Colonic mucosa (tissue), 4 donors: Measurements from ENCODE around the gene SYT17. TPM values are rescaled to one million over a fixed set of nuclear protein-coding genes. Genes with fewer than 3 reads are reported as not detected.

Experiments
- DNase-seq: peaks from one replicate; pipeline ENCODE4 v3.0.0-alpha.2; 2020
- H3K27ac ChIP-seq: fragments of 200-600 bp; one replicate; pipeline ENCODE4 v1.8.0; 2021
- H3K27me3 ChIP-seq: fragments of 200-600 bp; one replicate; pipeline ENCODE4 v1.8.0; 2021
- H3K36me3 ChIP-seq: fragments of 200-600 bp; one replicate; pipeline ENCODE4 v1.8.0; 2021
- H3K4me1 ChIP-seq: fragments of 200-600 bp; one replicate; pipeline ENCODE4 v1.8.0; 2021; ENCODE audit warnings: mild to moderate bottlenecking
- H3K4me3 ChIP-seq: fragments of 200-600 bp; one replicate; pipeline ENCODE4 v1.8.0; 2021
- H3K9ac ChIP-seq, 2 donors: one replicate each; pipeline ENCODE4 v1.7.0; 2013; ENCODE audit warnings: control low read depth in 2 of 2, low read depth in 2 of 2, low read length in 2 of 2
- H3K9me3 ChIP-seq: fragments of 200-600 bp; one replicate; pipeline ENCODE4 v1.8.0; 2021
- intact Hi-C: fragments of 100-400 bp; cut with DNase I; formaldehyde crosslinking; loops from one replicate; pipeline ENCODE4 v1.14.1; 2022
- total RNA-seq, 2 donors: library from RNA; stranded (reverse); fragmentation: NEBNext Ultra II Directional in 1 of 2; extraction: Animal tissue kit (Norgen Biotek cat#: 25700) in 1 of 2; gene quantifications; one replicate each; pipeline ENCODE4 v1.2.1, GENCODE V29; 2021
- TF ChIP-seq, protein P1 (sequence below): fragments of 200-600 bp; IDR thresholded peaks from one replicate; pipeline ENCODE4 v1.8.0; 2022; ENCODE audit warnings: antibody characterized with exemption, mild to moderate bottlenecking
- donor health status: healthy.
- donor health status: DM: no; HTN: no; CAD: no.
- donor health status: DM: no; HTN: no; CAD: no.

Gene SYT17
- total RNA-seq, 2 donors from 2014 or later: 5.1 to 5.5 TPM

DNA sequence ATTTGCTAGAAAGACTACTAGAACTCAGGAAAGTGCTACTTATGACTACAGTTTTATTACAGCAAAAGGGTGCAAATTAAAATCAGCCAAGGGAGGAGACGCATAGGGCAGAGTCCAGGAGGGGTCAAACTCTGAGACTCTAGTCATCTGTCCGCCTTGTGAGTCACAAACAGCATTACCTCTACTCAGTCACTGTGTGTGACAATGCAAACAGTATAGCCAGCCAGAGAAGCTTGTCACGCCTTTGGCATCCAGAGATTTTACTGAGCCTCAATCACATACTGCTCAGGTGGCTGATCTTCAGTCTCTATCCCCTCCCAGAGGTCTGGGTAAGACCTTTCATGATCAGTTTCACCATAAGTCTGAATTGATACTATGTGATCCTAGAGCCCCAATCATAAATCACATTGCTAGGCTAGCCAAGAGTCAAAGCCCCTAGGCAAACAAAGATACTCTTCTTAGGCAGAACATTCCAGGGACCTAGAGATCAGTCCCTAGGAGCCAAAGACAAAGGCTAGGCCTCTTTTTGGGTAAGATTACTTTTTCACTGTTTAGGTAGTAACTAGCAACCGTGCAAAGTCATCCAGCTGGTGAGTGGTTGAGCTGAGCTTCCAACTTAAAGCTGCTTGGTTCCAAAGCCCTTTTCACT is 68.6 kb downstream of the SYT17 start:
- TF ChIP-seq, protein P1, sequence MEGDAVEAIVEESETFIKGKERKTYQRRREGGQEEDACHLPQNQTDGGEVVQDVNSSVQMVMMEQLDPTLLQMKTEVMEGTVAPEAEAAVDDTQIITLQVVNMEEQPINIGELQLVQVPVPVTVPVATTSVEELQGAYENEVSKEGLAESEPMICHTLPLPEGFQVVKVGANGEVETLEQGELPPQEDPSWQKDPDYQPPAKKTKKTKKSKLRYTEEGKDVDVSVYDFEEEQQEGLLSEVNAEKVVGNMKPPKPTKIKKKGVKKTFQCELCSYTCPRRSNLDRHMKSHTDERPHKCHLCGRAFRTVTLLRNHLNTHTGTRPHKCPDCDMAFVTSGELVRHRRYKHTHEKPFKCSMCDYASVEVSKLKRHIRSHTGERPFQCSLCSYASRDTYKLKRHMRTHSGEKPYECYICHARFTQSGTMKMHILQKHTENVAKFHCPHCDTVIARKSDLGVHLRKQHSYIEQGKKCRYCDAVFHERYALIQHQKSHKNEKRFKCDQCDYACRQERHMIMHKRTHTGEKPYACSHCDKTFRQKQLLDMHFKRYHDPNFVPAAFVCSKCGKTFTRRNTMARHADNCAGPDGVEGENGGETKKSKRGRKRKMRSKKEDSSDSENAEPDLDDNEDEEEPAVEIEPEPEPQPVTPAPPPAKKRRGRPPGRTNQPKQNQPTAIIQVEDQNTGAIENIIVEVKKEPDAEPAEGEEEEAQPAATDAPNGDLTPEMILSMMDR: no peak
- Histone ChIP-seq H3K27me3 (no peaks in the 10 kb centered on the region), H3K9me3 (no peaks in the 10 kb centered on the region), H3K4me3 (no peak overlapping the region), H3K4me1 (no peaks in the 10 kb centered on the region), H3K27ac (peak overlapping the region; percentile 36), H3K9ac (peak overlapping the region in 1 of 2 donors; percentile 49), H3K36me3 (no peaks in the 10 kb centered on the region)
- intact Hi-C loops: no loop called here
- DNase-seq: peak; percentile 70

DNA sequence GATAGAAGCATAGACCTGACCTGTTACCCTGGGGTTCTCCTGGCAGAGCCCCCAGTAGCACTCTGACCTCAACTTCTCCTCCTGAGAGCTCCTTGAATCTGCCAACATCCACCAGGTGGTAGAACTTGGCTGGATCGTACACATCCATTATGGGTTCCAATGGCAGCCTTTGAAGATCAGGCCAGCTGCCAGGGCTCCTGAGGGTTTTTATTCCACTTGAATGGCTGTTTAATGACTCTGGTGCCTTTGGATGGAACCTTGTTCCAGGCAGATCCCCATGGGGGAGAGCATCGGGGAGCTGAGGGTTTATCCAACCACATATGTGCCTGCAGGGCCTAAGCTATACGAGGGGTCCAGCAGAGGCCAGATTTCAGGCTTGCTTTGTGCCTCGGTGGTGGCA is 70.4 kb downstream of the SYT17 start:
- TF ChIP-seq, protein P1: no peak
- Histone ChIP-seq H3K4me3 (no peak overlapping the region), H3K4me1 (no peaks in the 10 kb centered on the region), H3K36me3 (no peaks in the 10 kb centered on the region), H3K27me3 (no peaks in the 10 kb centered on the region), H3K9me3 (no peaks in the 10 kb centered on the region), H3K27ac (no peak overlapping the region), H3K9ac (no peak overlapping the region)
- intact Hi-C loops: no loop called here
- no peak for DNase-seq

DNA sequence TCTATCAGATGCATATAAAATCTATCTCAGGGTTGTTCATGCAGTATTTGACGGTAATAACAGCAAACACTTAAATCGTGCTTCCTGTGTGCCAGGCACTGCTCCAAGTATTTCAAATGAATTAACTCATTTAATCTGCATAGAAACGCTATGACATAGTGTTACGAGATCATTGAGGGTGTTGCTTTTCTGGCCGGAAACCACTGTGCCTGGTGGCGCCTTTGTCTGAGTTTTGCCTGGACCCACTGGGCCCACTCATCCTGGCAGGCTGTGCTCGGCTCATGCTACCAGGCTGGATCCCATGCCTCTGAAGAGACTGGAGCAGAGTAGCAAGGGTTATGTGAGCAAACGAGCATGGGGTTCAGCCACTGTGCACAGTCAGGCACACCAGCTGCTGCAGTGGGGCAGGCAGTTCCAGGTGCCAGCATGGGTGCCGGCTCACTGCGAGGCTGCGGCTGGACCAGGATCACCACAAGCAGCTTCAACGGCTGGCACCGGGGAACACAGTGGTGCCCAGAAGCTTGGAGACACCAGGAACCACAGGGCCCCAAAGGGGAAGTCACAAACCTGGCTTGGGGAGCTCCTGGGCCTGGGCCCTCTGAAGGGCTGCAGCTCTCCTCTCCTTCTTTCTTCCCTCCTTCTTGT is 71.6 kb downstream of the SYT17 start:
- Histone ChIP-seq H3K4me3 (no peak overlapping the region), H3K27me3 (no peaks in the 10 kb centered on the region), H3K9ac (no peak overlapping the region), H3K9me3 (no peaks in the 10 kb centered on the region), H3K36me3 (no peaks in the 10 kb centered on the region), H3K4me1 (no peaks in the 10 kb centered on the region), H3K27ac (no peak overlapping the region)
- intact Hi-C loops: no loop called here
- TF ChIP-seq, protein P1: no peak
- DNase-seq: no peak

DNA sequence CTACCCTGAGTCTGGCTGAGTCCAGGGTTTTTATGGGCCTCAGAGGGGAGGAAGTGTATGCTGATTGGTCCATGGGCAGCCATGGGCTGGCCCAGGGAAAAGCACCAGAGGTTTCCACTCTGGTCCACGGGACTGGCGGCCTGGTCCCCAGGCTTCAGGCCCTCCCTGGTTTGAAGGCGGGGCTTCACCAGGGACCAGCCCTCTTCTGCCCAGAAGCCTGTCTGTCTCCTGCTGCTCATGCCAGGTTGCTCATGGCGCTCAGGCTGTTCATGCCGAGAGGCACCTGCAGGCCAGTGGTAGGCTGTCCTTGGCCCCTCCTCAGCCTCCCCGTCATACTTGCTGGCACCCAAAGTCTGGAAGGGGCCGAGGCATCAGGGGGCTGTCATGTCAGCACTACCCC is 72.5 kb downstream of the SYT17 start:
- H3K27me3 ChIP-seq: no peaks in the 10 kb centered on the region
- no peaks in the 10 kb centered on the region for H3K4me1 ChIP-seq
- H3K36me3 ChIP-seq: no peaks in the 10 kb centered on the region
- DNase-seq: no peak
- no peaks in the 10 kb centered on the region for H3K9me3 ChIP-seq
- no peak overlapping the region for H3K9ac ChIP-seq
- TF ChIP-seq, protein P1: no peak
- H3K4me3 ChIP-seq: no peak overlapping the region
- intact Hi-C loops: no loop called here
- H3K27ac ChIP-seq: no peak overlapping the region

DNA sequence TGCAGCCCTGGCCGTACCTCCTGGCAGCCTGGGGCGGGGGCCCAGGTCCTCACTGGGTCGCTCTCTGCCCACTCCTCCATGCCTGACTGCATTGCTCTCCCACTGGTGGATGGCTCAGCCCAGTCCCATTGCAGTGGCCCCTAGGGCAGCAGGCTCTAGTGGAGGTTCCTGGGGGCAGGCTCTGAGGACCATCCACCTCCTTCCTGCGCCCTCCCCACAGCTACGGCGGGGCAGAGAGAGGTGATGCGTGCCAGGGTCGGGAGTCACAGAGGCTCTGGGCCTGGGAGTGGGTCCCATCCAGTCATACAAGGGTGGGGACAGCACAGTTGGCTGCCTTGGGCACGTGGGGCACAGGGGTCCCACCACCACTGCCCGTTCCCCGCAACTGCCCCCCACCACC is 73.5 kb downstream of the SYT17 start:
- no peak overlapping the region for H3K27ac ChIP-seq
- no peaks in the 10 kb centered on the region for H3K27me3 ChIP-seq
- H3K9me3 ChIP-seq: no peaks in the 10 kb centered on the region
- intact Hi-C loops: no loop called here
- no peak overlapping the region for H3K4me3 ChIP-seq
- no peaks in the 10 kb centered on the region for H3K36me3 ChIP-seq
- DNase-seq: no peak
- H3K4me1 ChIP-seq: no peaks in the 10 kb centered on the region
- no peak overlapping the region for H3K9ac ChIP-seq
- TF ChIP-seq, protein P1: no peak
